WTC11 (cell line): ENCODE results near the gene CISD2. TPM values are rescaled to one million over a fixed set of nuclear protein-coding genes. Genes with fewer than 3 reads are reported as not detected.
"Not testable (repeated sequence)": the region's sequence is repeated elsewhere in the genome, so short reads cannot be mapped to it uniquely, and the experiment has no call there.

ENCODE experiments used
- ATAC-seq: fragments of 200-7000 bp; cut with Tn5 transposase; 2 replicates; pipeline ENCODE4 v1.10.0; 2021; ENCODE audit warnings: mild to moderate bottlenecking, moderate library complexity
- CTCF ChIA-PET: fragments of 300-600 bp; sonication (Branson Sonifier 250); formaldehyde crosslinking; loops from one replicate; lab custom pipeline; 2021; ENCODE audit warnings: antibody characterized with exemption; lab: Charles Lee
- POLR2A ChIA-PET: fragments of 350-600 bp; sonication (Branson Sonifier 250); formaldehyde crosslinking; loops from one replicate; lab custom pipeline; 2021; ENCODE audit warnings: antibody characterized with exemption; lab: Charles Lee
- DNase-seq: peaks from one replicate; pipeline ENCODE4 v3.0.0; 2021; ENCODE audit warnings: low spot score
- H3K27ac Mint-ChIP-seq: 2 replicates; pipeline ENCODE4 v1.8.0; 2021; ENCODE audit warnings: mixed read lengths
- H3K27me3 Mint-ChIP-seq: 2 replicates; pipeline ENCODE4 v1.8.0; 2021; ENCODE audit warnings: low read depth, mild to moderate bottlenecking, moderate library complexity, mixed read lengths
- H3K36me3 Mint-ChIP-seq: 2 replicates; pipeline ENCODE4 v1.8.0; 2021; ENCODE audit warnings: mixed read lengths
- H3K4me1 Mint-ChIP-seq: 2 replicates; pipeline ENCODE4 v1.8.0; 2022; ENCODE audit warnings: mixed read lengths
- H3K4me3 Mint-ChIP-seq: 2 replicates; pipeline ENCODE4 v1.8.0; 2021; ENCODE audit warnings: mild to moderate bottlenecking, moderate library complexity, mixed read lengths
- H3K9me3 Mint-ChIP-seq: 2 replicates; pipeline ENCODE4 v1.8.0; 2021; ENCODE audit warnings: mixed read lengths
- ELF4 ChIP-seq: sonication (generic); formaldehyde crosslinking; IDR thresholded peaks from 2 replicates; pipeline ENCODE4 v1.8.1; 2022; ENCODE audit warnings: low read depth, mild to moderate bottlenecking, moderate library complexity, missing genetic modification reagents
- FOXJ3 ChIP-seq: sonication (generic); formaldehyde crosslinking; IDR thresholded peaks from 2 replicates; pipeline ENCODE4 v1.9.0; 2021; ENCODE audit warnings: missing genetic modification reagents, mild to moderate bottlenecking, borderline replicate concordance
- FOXK1 ChIP-seq: sonication (generic); formaldehyde crosslinking; IDR thresholded peaks from 2 replicates; pipeline ENCODE4 v1.8.0; 2022; ENCODE audit warnings: mild to moderate bottlenecking, moderate library complexity, missing genetic modification reagents
- GRHL2 ChIP-seq: fragments of 250-450 bp; sonication (Bioruptor Pico); IDR thresholded peaks from 2 replicates; pipeline ENCODE4 v1.8.0; 2022; ENCODE audit warnings: mild to moderate bottlenecking, moderate library complexity; ENCODE audit not compliant: insufficient replicate concordance, severe bottlenecking
- MLX ChIP-seq: sonication (generic); formaldehyde crosslinking; IDR thresholded peaks from 2 replicates; pipeline ENCODE4 v1.8.1; 2023; ENCODE audit warnings: mild to moderate bottlenecking, missing genetic modification reagents, moderate library complexity
- MYBL2 ChIP-seq: sonication (generic); formaldehyde crosslinking; IDR thresholded peaks from 2 replicates; pipeline ENCODE4 v1.8.1; 2023; ENCODE audit warnings: mild to moderate bottlenecking, moderate library complexity, missing genetic modification reagents
- NFATC4 ChIP-seq: fragments of 250-450 bp; sonication (Bioruptor Pico); IDR thresholded peaks from 2 replicates; pipeline ENCODE4 v1.9.0; 2021; ENCODE audit warnings: mild to moderate bottlenecking
- SMAD4 ChIP-seq: sonication (generic); formaldehyde crosslinking; IDR thresholded peaks from 2 replicates; pipeline ENCODE4 v1.8.0; 2022; ENCODE audit warnings: mild to moderate bottlenecking, missing genetic modification reagents
- ZNF532 ChIP-seq: fragments of 250-450 bp; sonication (Bioruptor Pico); IDR thresholded peaks from 2 replicates; pipeline ENCODE4 v1.9.0; 2021; ENCODE audit warnings: mild to moderate bottlenecking, borderline replicate concordance
- ZNF671 ChIP-seq: fragments of 250-450 bp; sonication (Bioruptor Pico); IDR thresholded peaks from 2 replicates; pipeline ENCODE4 v1.8.0; 2021; ENCODE audit warnings: mild to moderate bottlenecking
- total RNA-seq: library from RNA; stranded (reverse); gene quantifications from 3 replicates; pipeline ENCODE4 v1.2.3, GENCODE V29; 2021
- TF ChIP-seq, protein P1 (sequence below): sonication (generic); formaldehyde crosslinking; IDR thresholded peaks from 2 replicates; pipeline ENCODE4 v1.8.1; 2022; ENCODE audit warnings: low read depth, missing genetic modification reagents, borderline replicate concordance
- TF ChIP-seq, protein P2 (sequence below): sonication (generic); formaldehyde crosslinking; conservative IDR thresholded peaks from 2 replicates; pipeline ENCODE4 v1.8.1; 2023; ENCODE audit warnings: mild to moderate bottlenecking, low read depth, missing genetic modification reagents, moderate library complexity

CISD2 gene
- total RNA-seq, 1 experiment from 2014 or later = 30.0 TPM

DNA sequence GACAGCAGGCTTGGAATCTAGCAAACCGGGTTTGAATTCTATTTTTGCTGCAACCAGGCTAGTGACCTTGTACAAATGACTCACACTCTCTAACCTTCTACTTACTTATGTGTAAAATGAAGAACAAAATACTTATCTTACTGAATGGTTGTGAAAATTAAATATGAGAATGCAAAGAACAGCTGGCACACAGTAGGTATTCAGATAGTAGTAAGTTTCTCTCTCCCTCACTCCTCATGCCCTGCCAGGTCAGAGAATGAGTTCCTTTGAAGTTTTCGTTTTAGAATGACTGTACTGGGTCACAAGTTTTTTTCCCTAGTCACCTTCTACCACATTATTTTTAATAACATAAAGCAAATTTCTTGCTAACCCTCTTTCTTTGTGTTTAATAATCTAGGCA is 33.0 kb downstream of the CISD2 start:
- ChIA-PET POLR2A (no interaction called here), CTCF (no interaction called here)
- ATAC-seq = no peak
- no peak for TF ChIP-seq MYBL2 (CRISPR knock-in tag)
- TF ChIP-seq MLX (CRISPR knock-in tag) = no peak
- no peak for TF ChIP-seq ZNF671 (CRISPR knock-in tag)
- TF ChIP-seq ZNF532 (CRISPR knock-in tag) = no peak
- no peak for TF ChIP-seq GRHL2
- Mint-ChIP-seq H3K4me3 (no peak overlapping the region), H3K9me3 (no peaks in the 10 kb centered on the region), H3K4me1 (no peaks in the 10 kb centered on the region), H3K27me3 (no peaks in the 10 kb centered on the region), H3K36me3 (no peaks in the 10 kb centered on the region), H3K27ac (no peak overlapping the region)
- DNase-seq = no peak

DNA sequence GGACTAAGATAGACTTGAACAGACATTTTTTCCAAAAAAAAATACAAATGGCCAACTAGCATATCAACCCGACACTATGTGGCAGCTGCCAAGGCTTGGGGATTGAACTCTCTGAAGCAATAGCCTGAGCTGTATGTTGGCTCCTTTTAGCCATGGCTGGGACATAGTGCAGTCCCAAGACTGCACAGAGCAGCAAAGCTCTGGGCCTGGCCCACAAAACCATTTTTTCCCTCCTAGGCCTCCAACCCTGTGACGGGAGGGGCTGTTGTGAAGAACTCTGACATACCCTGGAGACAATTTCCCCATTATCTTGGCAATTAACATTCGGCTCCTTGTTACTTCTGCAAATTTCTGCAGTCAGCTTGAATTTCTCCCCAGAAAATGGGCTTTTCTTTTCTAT is 50.1 kb downstream of the CISD2 start:
- no peak for ATAC-seq
- Mint-ChIP-seq H3K4me3 (no peak overlapping the region), H3K27me3 (peaks cover 2% of the 10 kb centered on the region; the same call in 1 of the 2 replicates), H3K36me3 (peaks cover 11% of the 10 kb centered on the region), H3K27ac (no peak overlapping the region), H3K9me3 (peaks cover 48% of the 10 kb centered on the region), H3K4me1 (peaks cover 5% of the 10 kb centered on the region)
- no peak for DNase-seq
- TF ChIP-seq NFATC4 (no peak), FOXK1 (no peak), ELF4 (CRISPR knock-in tag) (no peak), SMAD4 (CRISPR knock-in tag) (no peak), FOXJ3 (CRISPR knock-in tag) (no peak)
- TF ChIP-seq, protein P1, sequence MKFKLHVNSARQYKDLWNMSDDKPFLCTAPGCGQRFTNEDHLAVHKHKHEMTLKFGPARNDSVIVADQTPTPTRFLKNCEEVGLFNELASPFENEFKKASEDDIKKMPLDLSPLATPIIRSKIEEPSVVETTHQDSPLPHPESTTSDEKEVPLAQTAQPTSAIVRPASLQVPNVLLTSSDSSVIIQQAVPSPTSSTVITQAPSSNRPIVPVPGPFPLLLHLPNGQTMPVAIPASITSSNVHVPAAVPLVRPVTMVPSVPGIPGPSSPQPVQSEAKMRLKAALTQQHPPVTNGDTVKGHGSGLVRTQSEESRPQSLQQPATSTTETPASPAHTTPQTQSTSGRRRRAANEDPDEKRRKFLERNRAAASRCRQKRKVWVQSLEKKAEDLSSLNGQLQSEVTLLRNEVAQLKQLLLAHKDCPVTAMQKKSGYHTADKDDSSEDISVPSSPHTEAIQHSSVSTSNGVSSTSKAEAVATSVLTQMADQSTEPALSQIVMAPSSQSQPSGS = no peak
- CTCF ChIA-PET = no interaction called here
- POLR2A ChIA-PET = no interaction called here

DNA sequence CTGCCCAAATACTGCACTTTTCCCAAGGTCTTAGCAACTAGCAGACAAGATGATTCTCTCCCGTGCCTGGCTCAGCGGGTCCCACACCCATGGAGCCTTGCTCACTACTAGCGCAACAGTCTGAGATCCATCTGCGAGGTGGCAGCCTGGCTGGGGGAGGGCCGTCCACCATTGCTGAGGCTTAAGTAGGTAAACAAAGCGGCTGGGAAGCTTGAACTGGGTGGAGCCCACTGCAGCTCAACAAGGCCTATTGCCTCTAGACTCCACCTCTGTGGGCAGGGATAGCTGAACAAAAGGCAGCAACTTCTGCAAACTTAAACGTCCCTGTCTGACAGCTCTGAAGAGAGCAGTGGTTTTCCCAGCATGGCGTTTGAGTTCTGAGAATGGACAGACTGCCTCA is 50.9 kb downstream of the CISD2 start:
- H3K9me3 Mint-ChIP-seq = peaks cover 48% of the 10 kb centered on the region
- H3K27me3 Mint-ChIP-seq, H3K27ac Mint-ChIP-seq, ATAC-seq, POLR2A ChIA-PET, CTCF ChIA-PET, H3K36me3 Mint-ChIP-seq, H3K4me1 Mint-ChIP-seq, H3K4me3 Mint-ChIP-seq: not testable (repeated sequence)
- peak; percentile 13 for DNase-seq

DNA sequence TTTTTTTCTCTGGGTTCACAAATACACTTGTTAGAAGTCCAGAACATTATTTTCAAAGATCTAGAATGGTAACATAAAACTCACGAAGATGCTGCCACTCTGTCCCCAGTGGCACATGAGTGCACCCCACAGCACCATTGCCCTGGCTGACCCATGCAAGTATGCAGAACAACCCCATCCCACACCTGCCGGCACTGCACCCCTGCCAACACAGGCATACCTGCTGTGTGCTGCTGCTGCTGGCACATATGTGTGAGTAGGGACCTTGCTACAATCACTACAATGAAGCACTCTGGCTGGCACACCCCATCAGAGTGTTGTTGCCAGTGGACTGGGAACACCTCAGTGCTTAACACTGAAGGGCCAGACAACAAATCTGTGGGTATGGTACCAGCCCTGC is 66.9 kb downstream of the CISD2 start:
- ATAC-seq (no peak), DNase-seq (no peak)
- Mint-ChIP-seq H3K27ac (no peak overlapping the region), H3K36me3 (no peaks in the 10 kb centered on the region), H3K9me3 (no peaks in the 10 kb centered on the region), H3K27me3 (peaks cover 50% of the 10 kb centered on the region), H3K4me3 (no peak overlapping the region), H3K4me1 (peaks cover 12% of the 10 kb centered on the region)
- POLR2A ChIA-PET = no interaction called here
- TF ChIP-seq, protein P2, sequence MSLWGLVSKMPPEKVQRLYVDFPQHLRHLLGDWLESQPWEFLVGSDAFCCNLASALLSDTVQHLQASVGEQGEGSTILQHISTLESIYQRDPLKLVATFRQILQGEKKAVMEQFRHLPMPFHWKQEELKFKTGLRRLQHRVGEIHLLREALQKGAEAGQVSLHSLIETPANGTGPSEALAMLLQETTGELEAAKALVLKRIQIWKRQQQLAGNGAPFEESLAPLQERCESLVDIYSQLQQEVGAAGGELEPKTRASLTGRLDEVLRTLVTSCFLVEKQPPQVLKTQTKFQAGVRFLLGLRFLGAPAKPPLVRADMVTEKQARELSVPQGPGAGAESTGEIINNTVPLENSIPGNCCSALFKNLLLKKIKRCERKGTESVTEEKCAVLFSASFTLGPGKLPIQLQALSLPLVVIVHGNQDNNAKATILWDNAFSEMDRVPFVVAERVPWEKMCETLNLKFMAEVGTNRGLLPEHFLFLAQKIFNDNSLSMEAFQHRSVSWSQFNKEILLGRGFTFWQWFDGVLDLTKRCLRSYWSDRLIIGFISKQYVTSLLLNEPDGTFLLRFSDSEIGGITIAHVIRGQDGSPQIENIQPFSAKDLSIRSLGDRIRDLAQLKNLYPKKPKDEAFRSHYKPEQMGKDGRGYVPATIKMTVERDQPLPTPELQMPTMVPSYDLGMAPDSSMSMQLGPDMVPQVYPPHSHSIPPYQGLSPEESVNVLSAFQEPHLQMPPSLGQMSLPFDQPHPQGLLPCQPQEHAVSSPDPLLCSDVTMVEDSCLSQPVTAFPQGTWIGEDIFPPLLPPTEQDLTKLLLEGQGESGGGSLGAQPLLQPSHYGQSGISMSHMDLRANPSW = no peak
- CTCF ChIA-PET = no interaction called here

GRCh38 chr4:102938063-102938462 is 69.3 kb downstream of the CISD2 start:
- DNase-seq, H3K9me3 Mint-ChIP-seq: not testable (repeated sequence)

More at GRCh38 chr4:102938063-102938462, 69.3 kb downstream of the CISD2 start:
- Mint-ChIP-seq H3K4me1 (peaks cover 12% of the 10 kb centered on the region), H3K27me3 (peaks cover 66% of the 10 kb centered on the region)
- CTCF ChIA-PET, POLR2A ChIA-PET, ATAC-seq, H3K27ac Mint-ChIP-seq, H3K36me3 Mint-ChIP-seq, H3K4me3 Mint-ChIP-seq: not testable (repeated sequence)
